ENCODE results near the gene GFPT1.
"Not testable (repeated sequence)": the region's sequence is repeated elsewhere in the genome, so short reads cannot be mapped to it uniquely, and the experiment has no call there.

The GFPT1 gene

GRCh38 chr2:69383176-69383812 is 3.7 kb downstream of the GFPT1 start:
- DNase-seq (ENCODE audit: low read depth) = no peak

DNA sequence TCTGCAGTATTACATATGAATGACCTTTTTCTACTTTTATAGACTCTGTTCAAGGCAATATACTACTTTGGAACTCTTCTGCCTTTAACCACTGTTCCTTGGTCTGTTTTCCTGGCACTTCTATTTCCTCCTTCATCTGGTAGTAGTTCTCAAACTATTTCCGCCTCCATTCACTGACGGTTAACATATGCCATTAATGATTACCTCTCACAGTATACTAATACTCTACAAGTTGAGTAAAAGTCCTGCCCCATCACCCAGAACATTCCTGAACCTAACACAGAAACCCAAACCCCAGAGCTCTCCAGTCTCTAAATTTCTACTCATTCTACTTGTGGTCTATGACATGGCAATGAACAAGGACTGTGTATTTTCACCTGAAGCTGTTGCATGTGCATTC is 4.5 kb downstream of the GFPT1 start:
- DNase-seq (ENCODE audit: low read depth) = no peak

GRCh38 chr2:69381337-69381737 is 5.7 kb downstream of the GFPT1 start:
- DNase-seq (ENCODE audit: low read depth) = peak; percentile 58

GRCh38 chr2:69380072-69380917 is 6.7 kb downstream of the GFPT1 start:
- no peak for DNase-seq (ENCODE audit: low read depth)

DNA sequence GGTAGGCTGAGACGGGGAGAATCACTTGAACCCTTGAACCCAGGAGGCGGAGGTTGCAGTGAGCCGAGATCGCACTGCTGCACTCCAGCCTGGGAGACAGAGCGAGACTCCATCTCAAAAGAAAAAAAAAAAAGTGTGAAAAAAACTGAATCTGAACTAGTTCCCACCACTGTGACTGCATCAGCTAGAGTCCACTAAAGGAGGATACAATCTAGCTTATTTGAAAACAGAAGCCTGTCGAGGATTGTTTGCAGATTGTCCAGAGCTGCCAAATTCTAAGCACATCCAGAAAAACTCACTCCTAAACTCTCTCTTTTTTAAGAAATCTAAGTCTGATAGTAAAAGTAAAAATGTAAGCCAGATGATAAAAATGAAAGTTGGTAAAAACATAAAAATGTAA is 10.6 kb downstream of the GFPT1 start:
- DNase-seq (ENCODE audit: low read depth) = no peak

- no peak for DNase-seq (ENCODE audit: low read depth)
Measured at GRCh38 chr2:69375494-69376353, 11.3 kb downstream of the GFPT1 start.

GRCh38 chr2:69372767-69373166 is 14.3 kb downstream of the GFPT1 start:
- DNase-seq (ENCODE audit: low read depth) = no peak

DNA sequence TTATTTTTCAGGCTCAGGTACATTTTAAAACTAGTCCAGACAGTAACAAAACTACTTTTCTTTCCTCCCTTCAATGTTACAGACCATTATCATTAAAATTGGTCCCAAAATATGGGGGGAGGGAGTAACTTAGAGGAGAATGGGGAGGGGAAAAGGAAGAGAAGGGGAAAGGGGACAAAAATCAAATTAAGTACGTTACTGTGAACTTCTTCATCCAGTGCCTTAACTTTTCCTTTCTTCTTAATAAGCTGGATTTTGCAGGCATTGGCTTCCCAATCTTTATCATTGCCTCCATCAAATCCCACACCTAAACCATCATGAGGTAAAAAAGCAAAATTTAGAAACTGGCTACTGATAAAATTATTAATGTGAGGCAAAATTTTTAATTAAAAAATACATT is 17.2 kb downstream of the GFPT1 start:
- DNase-seq (ENCODE audit: low read depth) = no peak

- DNase-seq (ENCODE audit: low read depth) = no peak
Measured at GRCh38 chr2:69368588-69368987, 18.4 kb downstream of the GFPT1 start.

DNA sequence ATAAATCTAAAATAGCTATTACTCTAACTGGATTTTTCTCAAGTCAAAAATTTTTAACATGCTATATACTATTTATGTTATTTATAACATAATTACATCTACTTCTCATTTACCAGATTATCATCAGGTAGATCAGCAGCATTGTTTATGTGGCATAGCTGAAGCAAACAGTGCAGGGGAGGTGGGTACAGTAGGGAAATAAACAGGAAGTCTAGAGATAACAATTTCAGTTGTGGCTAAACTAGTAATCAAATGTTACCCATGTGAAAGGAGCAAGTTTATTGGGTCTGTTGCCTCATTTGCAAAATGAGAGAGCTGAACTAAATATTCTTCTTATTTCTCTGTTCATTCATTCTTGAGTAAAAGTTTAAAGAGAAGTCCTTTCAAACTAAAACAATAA is 27.7 kb downstream of the GFPT1 start:
- DNase-seq (ENCODE audit: low read depth) = no peak

- DNase-seq (ENCODE audit: low read depth) = no peak
Measured at GRCh38 chr2:69358914-69359313, 28.1 kb downstream of the GFPT1 start.

DNA sequence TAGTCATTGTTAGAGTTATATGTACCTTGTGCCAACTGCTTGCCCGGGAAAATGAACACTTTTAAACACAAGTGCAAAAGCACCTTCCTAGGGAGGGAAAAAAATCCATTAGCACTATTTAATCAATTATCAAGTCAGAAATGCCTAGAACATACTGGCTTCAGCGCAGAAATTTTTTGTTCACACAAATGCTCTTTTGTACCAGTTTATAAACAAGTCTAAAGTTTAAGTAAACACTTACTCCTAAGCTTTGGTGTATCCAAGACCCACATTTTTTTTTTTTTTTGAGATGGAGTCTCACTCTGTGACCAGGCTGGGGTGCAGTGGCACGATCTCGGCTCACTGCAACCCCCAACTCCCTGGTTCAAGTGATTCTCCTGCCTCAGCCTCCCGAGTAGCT is 30.6 kb downstream of the GFPT1 start:
- no peak for DNase-seq (ENCODE audit: low read depth)

DNA sequence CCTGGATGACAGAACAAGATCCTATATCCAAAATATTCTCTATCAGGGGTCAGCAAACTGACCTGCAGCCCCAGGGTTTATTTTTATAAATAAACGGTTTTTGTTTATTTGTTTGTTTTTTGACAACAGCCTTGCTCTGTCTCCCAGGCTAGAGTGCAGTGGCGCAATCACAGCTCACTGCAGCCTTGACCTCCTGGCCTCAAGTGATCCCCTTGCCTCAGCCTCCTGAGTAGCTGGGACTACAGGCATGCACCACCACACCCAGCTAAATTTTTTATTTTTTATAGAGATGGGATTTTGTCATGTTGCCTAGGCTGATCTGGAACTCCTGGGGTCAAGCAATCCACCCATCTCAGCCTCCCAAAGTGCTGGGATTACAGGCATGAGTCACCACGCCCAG is 32.1 kb downstream of the GFPT1 start:
- DNase-seq (ENCODE audit: low read depth) = not testable (repeated sequence)

DNA sequence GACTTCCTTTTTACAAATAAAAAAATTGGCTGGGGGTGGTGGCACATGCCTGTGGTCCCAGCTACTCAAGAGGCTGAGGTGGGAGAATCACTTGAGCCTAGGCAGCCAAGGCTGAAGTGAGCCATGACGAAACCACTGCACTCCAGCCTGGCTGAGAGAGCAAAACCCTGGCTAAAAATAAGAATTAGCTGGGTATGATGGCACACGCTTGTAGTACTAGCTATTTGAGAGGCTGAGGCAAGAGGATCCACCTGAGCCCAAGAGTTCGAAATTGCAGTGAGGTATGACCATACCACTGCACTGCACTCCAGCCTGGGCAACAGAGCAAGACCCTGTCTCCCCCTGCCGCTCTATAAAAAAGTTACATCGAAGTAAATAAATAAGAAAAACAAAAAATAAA is 33.7 kb downstream of the GFPT1 start:
- DNase-seq (ENCODE audit: low read depth) = no peak

DNA sequence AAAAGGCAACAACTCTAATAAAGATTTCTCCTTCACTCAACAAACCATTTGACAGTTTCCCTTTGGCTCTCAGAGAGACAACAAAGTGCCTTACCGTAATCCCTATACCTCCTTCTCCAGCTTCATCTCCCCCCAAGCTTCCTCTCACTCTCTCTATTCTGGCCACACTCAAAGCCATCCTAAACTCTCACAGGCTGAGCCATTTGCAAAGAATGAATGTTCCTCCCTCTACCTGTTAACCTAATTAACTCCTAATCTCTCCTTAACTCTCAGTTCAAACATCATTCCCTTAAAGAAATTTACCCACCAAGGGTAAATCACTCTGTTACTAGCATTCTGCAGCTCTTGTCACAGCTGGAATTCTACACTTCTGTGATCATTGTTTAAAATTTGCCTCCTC is 38.2 kb downstream of the GFPT1 start:
- DNase-seq (ENCODE audit: low read depth) = no peak

DNA sequence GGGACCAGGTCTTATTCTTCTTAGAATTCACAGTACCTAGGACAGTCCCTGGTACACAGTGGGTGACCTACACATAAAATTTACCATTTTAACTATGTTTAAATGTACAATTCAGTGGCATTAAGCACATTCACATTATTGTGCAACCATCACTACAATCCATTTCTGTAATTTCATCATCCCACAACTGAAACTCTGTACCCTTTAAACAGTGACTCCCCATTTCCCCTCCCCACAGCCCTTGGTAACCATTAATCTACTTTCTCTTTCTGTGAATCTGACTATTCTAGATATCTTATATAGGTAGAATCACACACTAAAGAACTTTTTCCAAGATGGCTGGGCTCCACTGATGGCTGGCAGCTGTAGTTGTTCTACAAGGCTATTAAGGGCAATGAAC is 41.6 kb downstream of the GFPT1 start:
- peak; percentile 50 for DNase-seq (ENCODE audit: low read depth)

GRCh38 chr2:69344305-69344704 is 42.7 kb downstream of the GFPT1 start:
- DNase-seq (ENCODE audit: low read depth) = no peak

DNA sequence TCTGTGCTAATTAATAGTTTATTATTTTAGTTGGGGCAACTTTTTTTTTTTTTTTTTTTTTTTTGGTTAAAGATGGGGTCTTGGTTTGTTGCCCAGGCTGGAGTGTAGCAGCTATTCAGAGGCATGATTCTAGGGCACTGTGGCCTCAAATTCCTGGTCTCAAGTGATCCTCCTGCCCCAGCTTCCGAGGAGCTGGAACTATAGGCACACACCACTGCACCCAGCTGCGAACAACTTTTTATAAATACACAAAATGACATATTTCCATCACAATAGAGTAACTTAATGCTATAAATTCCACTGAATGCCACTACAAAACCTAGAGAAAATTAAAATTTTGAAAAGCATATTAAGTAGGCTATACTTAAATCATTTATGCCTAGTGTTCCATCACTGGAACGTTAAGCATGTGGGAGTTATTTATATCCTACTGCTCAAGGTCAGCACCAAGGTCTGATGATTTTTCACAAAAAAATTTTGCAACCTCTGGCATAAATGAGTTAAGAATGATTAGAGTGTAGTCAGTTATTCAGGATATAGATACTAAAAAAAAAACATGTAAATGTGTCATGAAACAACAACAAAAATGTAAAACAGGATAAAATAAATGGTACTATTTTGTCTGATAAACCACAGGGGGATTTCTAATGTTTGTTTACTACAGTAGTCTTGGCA is 46.8 kb downstream of the GFPT1 start:
- DNase-seq (ENCODE audit: low read depth) = peak; percentile 58

GRCh38 chr2:69335311-69335710 is 51.7 kb downstream of the GFPT1 start:
- DNase-seq (ENCODE audit: low read depth) = no peak

DNA sequence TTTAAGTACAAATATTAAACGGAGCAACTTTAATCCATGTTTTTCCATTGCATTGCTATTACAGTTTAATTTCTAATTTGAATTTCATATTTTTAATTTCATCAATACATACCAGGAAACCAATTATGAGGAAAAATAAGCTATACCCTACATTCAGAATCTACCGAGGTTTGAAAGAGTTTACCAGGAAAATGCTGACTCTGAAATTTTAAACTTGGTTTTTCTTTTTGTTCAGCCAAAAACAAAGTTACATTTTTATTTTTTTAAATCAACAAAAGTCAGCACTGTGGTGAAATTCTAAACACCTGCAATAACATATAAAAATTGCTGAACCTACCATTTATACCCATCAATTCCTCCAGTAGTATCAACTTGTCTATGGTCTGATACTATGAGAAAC is 53.7 kb downstream of the GFPT1 start:
- DNase-seq (ENCODE audit: low read depth) = no peak

DNA sequence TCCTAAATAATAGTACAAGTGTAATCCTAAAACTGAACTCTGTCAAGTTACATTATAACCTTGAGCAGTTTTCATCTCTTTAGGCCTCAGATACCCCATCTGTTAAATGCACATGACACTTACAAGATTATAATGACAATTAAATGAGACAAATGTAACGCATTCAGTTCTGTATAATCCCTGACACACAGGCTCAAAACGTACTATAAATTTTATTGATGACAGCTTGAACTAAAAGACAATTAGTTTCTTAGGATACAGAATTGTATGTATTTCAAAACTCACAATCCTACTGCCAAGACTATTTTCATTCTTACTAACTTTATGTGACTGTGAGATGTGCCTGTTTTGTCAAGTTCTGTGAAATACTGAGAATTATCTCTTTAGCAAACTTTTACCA is 56.2 kb downstream of the GFPT1 start:
- DNase-seq (ENCODE audit: low read depth) = no peak

DNA sequence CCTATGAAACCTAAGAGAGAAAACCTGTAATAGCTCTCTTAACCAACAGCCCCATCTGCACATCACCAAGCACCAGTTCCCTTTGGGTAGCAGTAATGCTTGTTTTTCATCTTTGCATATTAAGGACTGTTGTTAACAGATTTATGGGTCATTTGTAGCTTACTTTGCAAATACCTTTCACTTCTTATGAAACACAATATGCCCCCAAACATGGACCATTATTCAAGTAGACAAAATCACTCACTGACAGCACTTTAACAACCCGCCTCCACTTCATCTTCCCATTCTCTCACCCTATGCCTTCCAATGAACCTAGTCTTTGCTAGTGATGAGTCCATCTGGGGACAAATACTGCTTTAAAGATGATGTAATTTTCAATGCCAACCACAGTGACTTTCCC is 64.4 kb downstream of the GFPT1 start:
- no peak for DNase-seq (ENCODE audit: low read depth)

Measured in fibroblast of gingiva (primary cell).